GM18499 (cell line): Measurements from ENCODE around the gene CD109.
"Not testable (repeated sequence)": the region's sequence is repeated elsewhere in the genome, so short reads cannot be mapped to it uniquely, and the experiment has no call there.

Source experiments
- ATAC-seq: cut with Tn5 transposase; IDR thresholded peaks from one replicate; pipeline ENCODE4 v1.9.1; 2021; ENCODE audit warnings: moderate number of reproducible peaks; ENCODE audit not compliant: insufficient read depth, unreplicated experiment

CD109 gene

DNA sequence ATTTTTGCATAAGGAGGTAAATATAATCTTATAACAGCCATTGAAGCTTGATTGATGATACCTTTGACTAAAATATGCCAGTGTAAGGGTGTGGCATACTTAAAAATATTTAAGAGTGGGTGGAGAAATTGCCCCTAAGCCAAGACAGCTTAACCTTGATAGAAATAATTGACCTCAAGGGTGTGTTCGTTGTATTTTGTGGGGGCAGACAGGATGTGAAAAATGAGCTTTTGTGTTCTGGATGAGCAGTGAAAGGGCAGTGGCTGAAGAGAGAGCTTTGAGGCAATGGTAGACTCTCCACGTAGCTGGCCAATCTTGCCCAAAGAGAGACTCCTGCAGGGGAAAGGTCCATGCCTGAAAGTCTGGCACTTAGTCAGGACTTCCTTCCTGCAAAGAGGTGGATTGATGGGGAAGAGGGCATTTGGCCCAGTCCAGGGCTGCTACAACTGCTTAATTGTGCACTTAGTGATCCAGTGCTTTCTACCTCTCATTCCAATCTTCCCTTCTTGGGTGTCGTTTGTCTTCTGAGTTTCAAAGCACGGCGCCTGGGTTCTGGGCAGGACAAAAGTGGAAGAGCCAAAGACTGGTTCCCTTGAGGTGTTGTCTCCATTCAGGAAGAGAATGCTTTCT is 15.6 kb upstream of the CD109 start:
- ATAC-seq: no peak

DNA sequence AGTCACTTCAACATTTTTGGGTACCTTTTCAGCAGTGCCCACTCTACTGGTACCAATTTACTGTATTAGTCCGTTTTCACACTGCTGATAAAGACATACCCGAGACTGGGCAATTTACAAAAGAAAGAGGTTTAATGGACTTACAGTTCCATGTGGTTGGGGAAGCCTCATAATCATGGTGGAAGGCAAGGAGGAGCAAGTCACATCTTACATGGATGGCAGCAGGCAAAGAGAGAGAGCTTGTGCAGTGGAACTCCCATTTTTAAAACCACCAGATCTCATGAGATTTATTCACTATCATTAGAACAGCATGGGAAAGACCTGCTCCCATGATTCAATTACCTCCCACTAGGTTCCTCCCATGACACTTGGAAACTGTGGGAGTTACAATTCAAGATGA is 12.4 kb upstream of the CD109 start:
- not testable (repeated sequence) for ATAC-seq

DNA sequence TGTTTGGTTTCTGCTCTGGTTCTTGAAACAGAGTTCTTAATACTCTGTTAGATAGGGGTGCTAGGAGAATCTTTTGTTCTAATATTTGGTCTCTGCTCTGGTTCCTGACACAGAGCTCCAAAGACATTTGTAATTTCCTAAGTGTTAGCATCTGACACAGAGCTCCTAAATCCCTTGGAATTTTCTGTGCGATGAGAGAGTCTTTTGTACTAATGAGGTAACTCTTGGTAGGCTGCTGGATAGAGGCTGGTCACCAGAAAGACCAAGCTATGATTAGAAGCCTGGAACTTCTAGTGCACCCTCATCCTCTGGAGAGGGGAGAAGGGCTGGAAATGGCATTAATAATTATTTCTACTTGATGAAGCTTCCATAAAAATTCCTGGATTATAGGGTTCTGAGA is 7.7 kb upstream of the CD109 start:
- no peak for ATAC-seq

DNA sequence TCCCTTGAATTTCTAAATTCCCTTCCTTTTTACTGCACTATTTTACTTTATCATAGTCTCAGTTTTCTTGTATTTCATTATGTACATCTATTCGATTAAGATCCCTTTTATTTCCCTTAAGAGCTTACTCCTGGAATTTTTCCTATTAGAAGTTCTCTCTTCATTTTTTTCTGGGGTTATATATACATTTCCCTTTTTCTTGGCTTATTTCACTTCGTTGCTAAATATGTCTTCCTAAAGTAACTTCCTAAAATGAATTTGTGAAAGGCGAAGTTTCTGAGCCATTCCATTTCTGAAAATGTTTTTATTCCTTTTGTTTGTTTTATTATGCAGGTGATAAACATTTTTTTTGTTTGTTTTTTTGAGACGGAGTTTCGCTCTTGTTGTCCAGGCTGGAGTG is 5.9 kb upstream of the CD109 start:
- ATAC-seq: no peak

DNA sequence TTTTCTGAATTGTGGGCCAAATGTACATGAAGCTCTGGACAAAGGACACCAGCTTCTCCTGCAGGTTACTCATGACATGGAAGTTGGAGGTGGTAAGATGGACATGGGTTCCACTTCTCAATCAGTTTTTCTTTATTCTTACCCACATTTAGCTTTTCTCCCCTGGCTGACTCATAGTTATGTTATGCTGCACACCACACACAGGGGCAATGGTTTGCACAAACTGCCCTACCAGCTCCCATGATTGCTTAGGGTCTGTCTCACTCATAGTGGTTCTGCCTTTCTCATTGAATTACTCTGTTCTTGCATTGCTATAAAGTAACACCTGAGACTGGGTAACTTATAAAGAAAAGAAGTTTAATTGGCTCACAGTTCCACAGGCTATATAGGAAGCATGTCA is 4.5 kb upstream of the CD109 start:
- ATAC-seq: no peak

DNA sequence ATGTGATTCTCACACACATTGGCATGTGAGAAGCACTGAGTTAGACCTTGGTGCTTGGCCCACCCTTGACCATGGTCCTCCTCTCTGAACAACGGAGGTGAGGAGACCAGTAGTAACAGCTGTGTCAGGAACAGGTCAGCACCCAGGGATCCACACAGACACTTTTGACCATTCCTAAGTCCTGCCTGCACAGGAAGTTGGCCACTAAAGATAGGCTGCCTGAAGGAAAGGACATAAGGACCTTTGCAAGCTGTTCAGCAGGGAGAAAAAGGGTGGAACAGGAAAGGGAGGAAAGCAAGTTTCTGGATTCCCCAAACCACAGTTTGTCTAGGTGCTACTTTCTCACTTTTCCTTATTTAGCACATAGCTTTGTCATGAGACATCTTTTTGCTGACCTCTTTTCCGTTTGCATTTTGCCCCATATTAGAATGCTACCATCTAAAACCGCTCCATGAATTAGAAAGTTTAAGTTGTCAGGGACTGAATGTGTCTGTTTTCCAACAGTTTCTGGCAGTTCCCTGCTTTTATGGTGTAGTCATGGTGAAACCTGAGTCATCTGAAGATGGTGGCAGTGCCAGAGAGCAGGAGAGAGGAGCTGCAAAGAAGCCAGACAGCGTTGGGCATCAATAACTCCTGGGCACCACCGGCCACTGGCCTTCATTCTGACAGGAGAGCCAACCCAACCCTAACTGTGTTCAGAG is 1.1 kb upstream of the CD109 start:
- no peak for ATAC-seq

DNA sequence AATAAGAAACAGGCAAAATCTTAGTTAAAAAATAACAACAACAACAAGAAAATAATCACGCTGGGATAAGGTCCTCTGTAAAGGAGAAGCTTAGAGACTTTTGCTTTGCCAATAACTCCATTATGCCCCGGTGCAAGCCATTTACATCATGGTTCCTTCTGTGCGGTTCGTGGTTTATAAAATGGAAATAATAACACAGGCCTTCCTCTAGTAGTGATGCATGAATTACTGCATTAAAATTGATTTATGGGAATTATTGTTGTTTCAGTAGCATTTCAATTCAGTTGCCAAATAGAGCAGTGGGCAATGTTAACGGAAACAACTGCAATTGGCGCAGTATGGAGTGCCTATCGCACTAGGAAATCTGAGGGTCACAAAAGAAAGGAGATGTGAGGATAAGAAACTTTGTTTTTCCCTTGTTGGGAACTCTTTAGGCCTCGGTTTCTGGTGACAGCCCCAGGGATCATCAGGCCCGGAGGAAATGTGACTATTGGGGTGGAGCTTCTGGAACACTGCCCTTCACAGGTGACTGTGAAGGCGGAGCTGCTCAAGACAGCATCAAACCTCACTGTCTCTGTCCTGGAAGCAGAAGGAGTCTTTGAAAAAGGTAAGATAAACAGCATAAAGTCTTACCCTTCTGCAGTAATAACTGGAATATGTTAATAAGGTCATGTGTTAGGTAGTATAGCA is 1.1 kb downstream of the CD109 start:
- no peak for ATAC-seq

DNA sequence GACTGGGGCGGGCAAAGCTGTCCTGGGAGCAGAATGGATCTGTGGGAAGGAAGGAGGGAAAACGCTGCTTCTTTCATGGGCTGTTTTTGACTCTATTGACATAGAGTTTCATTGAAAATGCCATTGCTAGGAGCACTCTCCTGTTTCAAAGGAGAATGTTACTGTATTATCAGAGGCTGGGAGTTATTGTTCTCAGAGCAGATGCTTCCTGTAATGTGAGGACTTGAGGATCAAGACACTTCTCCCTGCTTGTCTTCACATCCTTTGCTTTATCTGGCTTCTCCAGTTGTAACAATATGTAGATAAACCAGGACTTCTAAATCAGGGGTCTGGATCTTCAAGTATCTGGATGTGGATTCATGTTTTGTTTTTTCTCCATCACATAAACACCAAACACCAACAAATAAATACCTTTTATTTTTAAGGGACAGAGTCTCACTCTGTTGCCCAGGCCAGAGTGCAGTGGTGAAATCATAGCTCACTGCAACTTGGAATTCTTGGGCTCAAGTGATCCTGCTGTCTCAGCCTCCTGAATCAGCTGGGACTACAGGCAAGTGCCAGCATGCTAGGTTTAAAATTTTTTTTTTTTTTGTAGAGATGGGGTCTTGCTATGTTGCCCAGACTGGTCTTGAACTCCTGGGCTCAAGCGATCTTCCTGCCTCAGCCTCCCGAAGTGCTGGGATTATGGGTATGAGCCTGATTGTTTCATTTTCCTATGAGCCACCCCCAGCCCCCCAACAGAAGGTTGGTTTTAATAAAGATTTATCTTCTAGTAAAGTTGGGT is 3.9 kb downstream of the CD109 start:
- no peak for ATAC-seq

DNA sequence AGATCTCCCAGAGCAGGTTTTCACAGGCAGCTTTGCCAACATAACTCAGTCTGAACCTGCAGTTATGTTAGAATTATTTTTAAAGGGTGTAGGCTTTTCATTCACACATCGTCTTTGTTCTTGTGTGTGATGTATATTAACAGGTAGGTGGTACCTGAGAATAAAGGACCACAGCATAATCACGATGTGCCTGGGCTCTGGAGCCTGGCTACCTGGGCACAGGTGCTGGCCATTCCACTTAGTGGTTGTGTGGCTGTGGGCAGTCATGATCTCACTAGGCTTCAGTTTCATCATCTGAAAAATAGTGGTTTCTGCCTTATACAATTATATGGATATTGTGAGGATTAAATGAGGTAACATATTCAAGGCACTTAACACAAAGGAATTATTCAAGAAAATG is 6.4 kb downstream of the CD109 start:
- ATAC-seq: no peak

DNA sequence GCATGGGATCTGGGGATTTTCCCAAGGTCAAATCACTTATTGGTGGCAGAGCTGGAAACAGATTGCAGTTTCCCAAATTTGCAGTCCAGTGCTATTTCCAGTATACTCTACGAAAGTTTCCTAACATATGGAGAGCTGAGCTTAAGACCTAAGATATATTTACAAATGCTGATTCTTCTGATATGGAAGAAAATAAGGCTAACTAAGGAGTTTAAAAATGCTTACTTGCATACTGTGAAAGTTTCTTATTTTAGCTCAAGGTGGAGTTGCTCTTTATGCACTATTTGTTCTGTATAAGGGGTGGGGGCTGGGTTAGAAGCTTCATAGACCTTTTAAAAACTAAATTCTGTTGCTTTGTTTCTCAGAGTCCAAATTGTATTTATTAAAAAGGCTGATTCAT is 7.5 kb downstream of the CD109 start:
- no peak for ATAC-seq

DNA sequence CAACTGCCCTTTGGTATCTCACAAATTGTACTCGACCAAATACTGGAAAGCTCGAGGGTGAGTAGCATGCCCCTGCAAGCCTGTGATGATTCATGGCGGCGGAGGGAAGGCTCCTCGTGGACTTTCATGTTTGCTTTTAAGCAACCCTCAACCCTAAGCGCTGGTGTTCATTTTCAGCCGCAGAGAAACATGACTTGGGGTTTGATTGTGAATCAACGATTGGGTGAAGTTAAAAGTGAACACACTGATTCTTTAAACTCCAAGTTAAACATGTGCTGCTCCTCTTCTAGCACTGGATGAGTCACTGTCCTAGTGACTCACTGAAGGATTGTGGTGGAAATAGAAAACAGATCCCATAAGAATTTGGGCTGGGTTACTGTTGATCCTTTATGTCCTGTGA is 8.3 kb downstream of the CD109 start:
- no peak for ATAC-seq

DNA sequence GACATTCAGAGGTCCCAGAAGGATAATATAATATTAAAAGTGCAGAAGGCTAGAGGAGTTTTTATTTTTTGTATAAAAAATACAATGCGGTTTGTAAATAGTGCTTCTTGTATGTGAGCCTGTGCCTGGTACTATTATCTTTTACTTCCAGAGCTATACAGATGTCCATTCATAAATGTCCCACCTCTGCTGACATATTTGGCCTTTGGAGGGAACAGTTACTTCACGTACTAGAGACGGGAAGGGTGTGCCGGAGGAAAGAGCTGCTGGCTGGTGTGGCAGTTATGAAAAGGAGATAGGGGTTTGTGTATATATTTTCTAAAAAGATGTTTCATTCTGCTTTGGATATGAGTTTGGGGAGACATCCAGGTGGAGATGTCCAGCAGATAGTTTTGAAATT is 8.8 kb downstream of the CD109 start:
- no peak for ATAC-seq

DNA sequence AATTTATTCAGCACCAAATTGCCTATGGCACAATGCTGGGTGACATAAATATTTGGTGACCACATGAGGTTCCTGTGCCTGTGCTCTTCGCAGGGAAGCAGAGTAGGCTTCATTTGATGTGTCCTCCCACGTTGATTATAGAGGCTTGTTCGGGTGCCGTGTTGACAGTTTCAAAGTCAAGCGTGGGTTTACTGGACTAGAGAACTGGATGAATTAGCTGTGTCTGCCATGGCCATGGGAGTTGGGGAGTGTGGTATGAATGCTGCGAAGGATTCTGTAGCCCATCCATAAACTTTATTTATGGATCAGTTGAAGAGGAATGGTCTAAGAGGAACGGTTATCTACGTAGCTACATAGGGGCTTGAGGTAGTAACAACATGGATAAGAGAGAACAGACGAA is 11.0 kb downstream of the CD109 start:
- ATAC-seq: no peak

DNA sequence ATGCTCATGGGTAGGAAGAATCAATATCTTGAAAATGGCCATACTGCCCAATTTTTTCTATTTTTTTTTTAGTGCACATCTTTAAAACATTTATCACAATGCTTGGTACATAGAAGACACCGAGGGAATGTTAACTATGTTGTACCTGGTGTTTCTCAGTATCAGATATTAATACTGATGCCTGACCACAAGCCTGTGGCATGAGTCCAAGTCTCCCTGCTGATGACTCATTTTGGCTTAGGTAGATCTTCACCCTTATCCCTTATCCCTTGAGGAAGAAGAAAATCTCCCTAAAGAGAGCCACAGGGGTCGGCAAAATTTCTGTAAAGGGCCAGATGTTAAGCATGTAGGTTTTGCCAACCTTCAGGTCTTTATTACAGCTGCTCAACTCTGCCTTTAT is 14.5 kb downstream of the CD109 start:
- no peak for ATAC-seq

DNA sequence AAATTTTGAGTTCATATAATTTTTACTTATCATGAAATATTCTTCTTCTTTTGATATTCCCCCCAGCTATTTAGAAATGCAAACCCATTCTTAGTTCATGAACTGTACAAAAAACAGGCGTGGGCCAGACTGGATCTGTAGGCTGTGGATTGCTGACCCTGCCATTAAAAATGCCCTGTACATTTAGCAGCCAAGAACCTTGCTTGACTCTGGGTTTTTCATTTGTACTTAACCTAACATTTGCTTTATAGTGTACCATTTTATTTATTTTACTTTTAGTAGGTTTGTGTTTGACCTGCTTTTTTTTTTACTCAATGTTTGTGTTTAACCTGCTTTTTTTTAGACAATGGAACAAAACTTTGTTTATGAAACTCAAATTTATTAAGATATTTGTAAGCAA is 14.9 kb downstream of the CD109 start:
- ATAC-seq: no peak

DNA sequence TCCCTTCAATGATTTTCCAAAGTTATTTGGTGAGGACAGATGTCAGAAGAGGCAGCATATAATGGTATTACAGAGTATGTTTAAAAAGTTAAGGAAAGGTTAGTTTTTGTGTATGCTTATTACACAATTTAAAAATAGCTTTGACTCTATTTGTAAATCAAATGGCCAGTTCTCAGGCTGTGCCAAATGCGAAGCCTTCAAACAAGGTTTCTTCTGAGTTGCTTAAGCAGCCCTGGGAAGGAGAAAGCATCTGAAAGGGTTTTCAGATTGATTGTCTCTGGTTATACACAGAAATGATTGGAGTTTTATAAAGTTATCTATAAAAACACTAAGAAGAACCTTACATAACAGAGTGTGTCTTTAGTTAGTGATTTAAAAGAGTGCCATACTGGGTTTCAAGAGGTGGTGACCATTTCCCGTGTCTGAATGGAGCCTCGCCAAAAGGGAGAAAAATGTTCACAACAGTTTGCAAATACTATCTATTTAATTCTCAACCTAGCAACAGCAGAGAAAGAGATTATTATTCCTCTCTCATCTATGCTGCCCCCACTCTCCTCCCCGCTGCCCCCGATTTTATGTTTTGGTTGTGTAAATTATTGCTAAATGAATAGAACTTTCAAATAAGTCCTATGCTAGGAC is 16.7 kb downstream of the CD109 start:
- ATAC-seq: no peak

DNA sequence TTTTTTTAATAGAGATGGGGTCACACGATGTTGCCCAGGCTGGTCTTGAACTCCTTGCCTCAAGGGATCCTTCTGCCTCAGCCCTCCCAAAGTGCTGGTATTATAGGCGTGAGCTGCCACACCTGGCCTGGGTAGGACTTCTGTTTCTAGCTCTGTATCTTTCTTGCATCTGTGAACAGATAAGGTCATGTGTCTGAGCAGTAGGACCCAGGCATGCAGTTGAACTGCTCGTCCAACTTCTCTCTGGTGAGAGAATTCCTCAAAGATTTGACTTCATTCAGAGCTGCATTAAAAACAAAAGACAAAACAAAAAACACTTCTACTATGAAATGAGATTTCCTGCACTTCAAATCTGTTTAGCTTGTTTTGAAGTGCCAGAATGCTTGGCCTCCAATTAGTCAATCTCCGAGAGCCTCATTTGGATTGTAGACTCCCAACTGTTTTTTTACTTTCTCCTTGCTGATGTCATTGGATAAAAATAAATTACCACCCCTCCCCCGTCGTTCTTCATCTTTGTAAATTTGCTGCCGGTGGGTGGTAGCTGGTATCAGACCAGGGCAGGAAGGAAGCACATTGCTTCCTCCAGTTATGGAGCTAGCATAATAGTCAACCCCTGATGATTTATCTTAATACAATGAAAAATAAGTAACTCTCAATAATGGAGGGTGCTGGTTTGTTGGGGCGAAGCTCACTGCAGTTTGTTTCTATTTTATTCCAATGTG is 17.6 kb downstream of the CD109 start:
- no peak for ATAC-seq

DNA sequence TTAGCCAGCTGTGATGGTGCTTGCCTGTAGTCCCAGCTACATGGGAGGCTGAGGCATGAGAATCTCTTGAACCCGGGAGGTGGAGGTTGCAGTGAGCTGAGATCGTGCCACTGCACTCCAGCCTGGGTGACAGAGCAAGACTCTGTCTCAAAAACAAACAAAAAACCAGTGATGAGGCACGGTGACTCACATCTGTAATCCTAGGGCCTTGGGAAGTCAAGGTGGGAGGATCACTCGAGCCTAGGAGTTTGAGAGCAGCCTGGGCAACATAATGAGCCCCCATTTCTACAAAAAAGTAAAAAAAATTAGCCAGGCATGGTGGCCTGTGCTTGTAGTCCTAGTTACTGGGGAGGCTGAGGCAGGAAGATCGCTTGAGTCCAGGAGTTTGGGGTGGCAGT is 19.1 kb downstream of the CD109 start:
- ATAC-seq: not testable (repeated sequence)

DNA sequence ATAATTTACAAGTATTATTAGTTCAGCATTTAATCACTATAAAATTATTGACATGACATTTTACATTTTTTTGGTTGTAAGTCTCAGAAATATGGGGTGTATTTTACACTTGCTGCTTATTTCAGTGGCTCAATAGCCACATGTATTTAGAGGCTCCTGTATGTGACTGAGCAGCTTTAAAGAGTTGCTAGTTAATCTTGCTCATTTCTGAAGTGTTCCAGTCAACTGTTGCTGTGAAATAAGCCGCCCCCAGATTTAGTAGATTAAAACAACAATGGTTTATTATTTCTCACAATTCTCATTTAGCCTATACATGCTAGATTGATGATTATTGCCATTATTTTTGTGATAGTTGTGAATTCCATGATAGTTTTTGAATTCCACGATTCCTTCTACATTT is 23.0 kb downstream of the CD109 start:
- ATAC-seq: no peak
